ENCODE results near the gene SOD2.

Gene SOD2

DNA sequence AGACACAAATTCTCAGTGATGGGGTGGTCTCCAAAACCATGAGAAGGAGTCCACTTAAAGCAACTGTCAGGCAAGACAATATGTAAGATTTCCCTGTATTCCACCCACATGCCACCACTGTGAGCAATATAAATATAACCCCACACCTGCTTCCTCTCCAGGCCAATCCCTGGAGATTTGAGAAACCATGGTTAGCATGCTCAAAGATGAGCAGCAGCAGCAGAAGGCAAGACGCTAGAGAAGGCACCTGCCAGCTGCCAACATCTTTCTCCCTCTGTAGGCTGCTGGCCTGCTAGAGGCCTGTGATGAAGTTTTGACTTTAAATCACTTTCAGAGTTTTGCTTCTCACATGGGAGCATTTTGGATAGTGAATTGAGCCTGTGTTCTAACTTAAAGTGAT, 7.9 kb upstream of the SOD2 start:
- Histone ChIP-seq H3K27ac (ENCODE audit: extremely low read depth, low read depth, low read length) (no peak overlapping the region), H3K36me3 (ENCODE audit: control insufficient read depth in 2 of 2, insufficient read depth in 1 of 2, low read length in 2 of 2) (no peaks in the 10 kb centered on the region), H3K4me3 (ENCODE audit: low read depth, low read length) (no peak overlapping the region), H3K4me1 (ENCODE audit: control insufficient read depth, insufficient read depth, low read length) (peaks cover 6% of the 10 kb centered on the region; the same call in 1 of the 2 replicates), H3K9me3 (ENCODE audit: control insufficient read depth, insufficient read depth, low read depth, low read length) (no peaks in the 10 kb centered on the region)
- TF ChIP-seq ZSCAN5A (tag by site-specific recombination; IDR thresholded peaks at IDR 0.05) = no peak
- TF ChIP-seq PRDM2 (tag by site-specific recombination; IDR thresholded peaks at IDR 0.05; ENCODE audit: borderline replicate concordance) = no peak
- TF ChIP-seq ZNF639 (tag by site-specific recombination; IDR thresholded peaks at IDR 0.05) = no peak
- TF ChIP-seq ZNF416 (tag by site-specific recombination; IDR thresholded peaks at IDR 0.05) = no peak
- TF ChIP-seq ZNF747 (tag by site-specific recombination; IDR thresholded peaks at IDR 0.05) = no peak
- TF ChIP-seq REPIN1 (tag by site-specific recombination; IDR thresholded peaks at IDR 0.05; ENCODE audit: low read depth) = no peak
- no peak for TF ChIP-seq ZBTB49 (tag by site-specific recombination; IDR thresholded peaks at IDR 0.05; ENCODE audit: low read depth)
- TF ChIP-seq, protein P1, sequence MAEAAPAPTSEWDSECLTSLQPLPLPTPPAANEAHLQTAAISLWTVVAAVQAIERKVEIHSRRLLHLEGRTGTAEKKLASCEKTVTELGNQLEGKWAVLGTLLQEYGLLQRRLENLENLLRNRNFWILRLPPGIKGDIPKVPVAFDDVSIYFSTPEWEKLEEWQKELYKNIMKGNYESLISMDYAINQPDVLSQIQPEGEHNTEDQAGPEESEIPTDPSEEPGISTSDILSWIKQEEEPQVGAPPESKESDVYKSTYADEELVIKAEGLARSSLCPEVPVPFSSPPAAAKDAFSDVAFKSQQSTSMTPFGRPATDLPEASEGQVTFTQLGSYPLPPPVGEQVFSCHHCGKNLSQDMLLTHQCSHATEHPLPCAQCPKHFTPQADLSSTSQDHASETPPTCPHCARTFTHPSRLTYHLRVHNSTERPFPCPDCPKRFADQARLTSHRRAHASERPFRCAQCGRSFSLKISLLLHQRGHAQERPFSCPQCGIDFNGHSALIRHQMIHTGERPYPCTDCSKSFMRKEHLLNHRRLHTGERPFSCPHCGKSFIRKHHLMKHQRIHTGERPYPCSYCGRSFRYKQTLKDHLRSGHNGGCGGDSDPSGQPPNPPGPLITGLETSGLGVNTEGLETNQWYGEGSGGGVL (tag by site-specific recombination; IDR thresholded peaks at IDR 0.05) = no peak
- TF ChIP-seq, protein P2, sequence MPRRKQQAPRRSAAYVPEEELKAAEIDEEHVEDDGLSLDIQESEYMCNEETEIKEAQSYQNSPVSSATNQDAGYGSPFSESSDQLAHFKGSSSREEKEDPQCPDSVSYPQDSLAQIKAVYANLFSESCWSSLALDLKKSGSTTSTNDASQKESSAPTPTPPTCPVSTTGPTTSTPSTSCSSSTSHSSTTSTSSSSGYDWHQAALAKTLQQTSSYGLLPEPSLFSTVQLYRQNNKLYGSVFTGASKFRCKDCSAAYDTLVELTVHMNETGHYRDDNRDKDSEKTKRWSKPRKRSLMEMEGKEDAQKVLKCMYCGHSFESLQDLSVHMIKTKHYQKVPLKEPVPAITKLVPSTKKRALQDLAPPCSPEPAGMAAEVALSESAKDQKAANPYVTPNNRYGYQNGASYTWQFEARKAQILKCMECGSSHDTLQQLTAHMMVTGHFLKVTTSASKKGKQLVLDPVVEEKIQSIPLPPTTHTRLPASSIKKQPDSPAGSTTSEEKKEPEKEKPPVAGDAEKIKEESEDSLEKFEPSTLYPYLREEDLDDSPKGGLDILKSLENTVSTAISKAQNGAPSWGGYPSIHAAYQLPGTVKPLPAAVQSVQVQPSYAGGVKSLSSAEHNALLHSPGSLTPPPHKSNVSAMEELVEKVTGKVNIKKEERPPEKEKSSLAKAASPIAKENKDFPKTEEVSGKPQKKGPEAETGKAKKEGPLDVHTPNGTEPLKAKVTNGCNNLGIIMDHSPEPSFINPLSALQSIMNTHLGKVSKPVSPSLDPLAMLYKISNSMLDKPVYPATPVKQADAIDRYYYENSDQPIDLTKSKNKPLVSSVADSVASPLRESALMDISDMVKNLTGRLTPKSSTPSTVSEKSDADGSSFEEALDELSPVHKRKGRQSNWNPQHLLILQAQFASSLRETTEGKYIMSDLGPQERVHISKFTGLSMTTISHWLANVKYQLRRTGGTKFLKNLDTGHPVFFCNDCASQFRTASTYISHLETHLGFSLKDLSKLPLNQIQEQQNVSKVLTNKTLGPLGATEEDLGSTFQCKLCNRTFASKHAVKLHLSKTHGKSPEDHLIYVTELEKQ (tag by site-specific recombination; IDR thresholded peaks at IDR 0.05; ENCODE audit: borderline replicate concordance) = no peak
- TF ChIP-seq YY2 (tag by site-specific recombination; IDR thresholded peaks at IDR 0.05) = no peak
- no peak for TF ChIP-seq ZNF140 (tag by site-specific recombination; IDR thresholded peaks at IDR 0.05)
- TF ChIP-seq PRDM4 (tag by site-specific recombination; IDR thresholded peaks at IDR 0.05) = no peak
- no peak for TF ChIP-seq GFI1B (tag by site-specific recombination; IDR thresholded peaks at IDR 0.05)
- no peak for TF ChIP-seq ZNF391 (tag by site-specific recombination; IDR thresholded peaks at IDR 0.05; ENCODE audit: borderline replicate concordance, low read depth)
- ChIA-PET CTCF (interaction anchor here (0.9 to 2.2 kb wide), 4 partner anchors 10 to 37 kb away, joined by 3 to 10 read pairs (median 6); no protein-coding TSS in a partner anchor), POLR2A (interaction anchor here (1.3 kb wide), 1 partner anchor 9 kb away, joined by 5 read pairs; no protein-coding TSS in a partner anchor)
